ENCODE data around the gene CCDC134.

DNA sequence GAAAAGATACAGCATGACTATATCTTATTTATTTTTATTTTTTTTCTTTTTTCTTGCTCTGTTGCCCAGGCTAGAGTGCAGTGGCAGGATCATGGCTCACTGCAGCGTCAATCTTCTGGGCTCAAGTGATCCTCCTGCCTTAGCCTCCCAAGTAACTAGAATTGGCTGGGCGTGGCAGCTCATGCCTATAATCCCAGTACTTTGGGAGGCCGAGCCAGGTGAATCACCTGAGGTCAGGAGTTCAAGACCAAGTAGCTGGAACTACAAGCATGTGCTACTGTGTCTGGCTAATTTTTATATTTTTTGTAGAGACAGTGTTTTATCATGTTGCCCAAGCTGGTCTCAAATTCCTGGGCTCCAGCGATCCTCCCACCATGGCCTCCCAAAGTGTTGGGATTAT, 28.3 kb upstream of the CCDC134 start:
- TF ChIP-seq, protein P1, sequence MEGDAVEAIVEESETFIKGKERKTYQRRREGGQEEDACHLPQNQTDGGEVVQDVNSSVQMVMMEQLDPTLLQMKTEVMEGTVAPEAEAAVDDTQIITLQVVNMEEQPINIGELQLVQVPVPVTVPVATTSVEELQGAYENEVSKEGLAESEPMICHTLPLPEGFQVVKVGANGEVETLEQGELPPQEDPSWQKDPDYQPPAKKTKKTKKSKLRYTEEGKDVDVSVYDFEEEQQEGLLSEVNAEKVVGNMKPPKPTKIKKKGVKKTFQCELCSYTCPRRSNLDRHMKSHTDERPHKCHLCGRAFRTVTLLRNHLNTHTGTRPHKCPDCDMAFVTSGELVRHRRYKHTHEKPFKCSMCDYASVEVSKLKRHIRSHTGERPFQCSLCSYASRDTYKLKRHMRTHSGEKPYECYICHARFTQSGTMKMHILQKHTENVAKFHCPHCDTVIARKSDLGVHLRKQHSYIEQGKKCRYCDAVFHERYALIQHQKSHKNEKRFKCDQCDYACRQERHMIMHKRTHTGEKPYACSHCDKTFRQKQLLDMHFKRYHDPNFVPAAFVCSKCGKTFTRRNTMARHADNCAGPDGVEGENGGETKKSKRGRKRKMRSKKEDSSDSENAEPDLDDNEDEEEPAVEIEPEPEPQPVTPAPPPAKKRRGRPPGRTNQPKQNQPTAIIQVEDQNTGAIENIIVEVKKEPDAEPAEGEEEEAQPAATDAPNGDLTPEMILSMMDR (IDR thresholded peaks at IDR 0.05) = no peak
- TF ChIP-seq POLR2A (IDR thresholded peaks at IDR 0.05) (no peak), EP300 (IDR thresholded peaks at IDR 0.05) (no peak)

All from tibial nerve (tissue), 4 donors.